NCI-H2081 treated with DMSO at 0.1 percent for 48 hours (cell line): Measurements from ENCODE around the gene LMAN2.
"Not testable (repeated sequence)": the region's sequence is repeated elsewhere in the genome, so short reads cannot be mapped to it uniquely, and the experiment has no call there.

Source experiments
- DNase-seq: peaks from one replicate; lab custom pipeline; 2025; lab: John Stamatoyannopoulos, UW

LMAN2 gene

DNA sequence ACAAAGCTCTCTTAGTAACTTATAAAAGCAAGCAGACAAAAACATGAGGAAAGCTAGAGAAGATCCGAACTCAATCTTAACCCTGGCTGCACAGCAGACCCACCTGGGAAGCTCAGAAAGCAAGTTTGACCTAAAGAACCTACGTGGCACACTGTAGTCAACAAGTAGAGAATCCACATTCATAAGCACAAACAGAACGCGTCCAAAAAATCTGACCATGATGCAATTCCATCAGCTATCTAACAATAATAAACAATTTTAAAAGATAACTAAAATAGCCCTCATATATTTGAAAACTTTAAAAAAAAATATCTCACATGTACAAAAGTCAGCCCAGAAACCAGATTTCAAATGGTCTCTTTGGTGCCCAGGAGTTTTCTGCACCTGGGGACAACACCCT, 4.6 kb downstream of the LMAN2 start:
- DNase-seq: no peak

DNA sequence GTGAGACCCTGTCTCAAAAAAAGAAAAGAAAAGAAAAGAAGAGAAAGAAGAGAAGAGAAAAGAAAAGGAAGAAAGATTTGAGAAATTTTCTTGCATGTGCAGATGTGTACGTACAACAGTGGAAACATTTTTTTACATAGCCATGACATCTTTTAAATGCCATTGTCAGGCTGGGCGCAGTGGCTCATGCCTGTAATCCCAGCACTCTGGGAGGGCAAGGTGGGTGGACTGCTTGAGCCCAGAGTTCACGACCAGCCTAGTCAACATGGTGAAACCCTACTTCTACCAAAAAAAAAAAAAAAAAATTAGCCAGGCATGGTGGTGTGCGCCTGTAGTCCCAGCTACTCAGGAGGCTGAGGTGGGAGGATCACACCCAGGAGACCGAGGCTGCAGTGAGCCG, 6.6 kb downstream of the LMAN2 start:
- DNase-seq: no peak

DNA sequence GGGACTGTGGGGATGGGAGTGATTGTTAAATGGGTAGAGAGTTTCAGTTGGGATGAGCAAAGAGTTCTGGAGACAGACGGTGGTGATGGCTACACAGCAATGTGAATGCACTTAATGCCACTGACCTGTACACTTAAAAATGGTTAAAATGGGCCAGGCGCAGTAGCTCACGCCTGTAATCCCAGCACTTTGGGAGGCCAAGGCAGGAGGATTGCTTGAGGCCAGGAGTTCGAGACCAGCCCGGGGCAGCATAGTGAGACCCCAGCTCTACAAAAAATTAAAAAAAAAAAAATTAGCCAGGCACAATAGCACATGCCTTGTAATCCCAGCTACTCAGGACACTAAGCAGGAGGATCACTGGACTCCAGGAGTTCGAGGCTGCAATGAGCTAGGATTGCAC, 7.7 kb downstream of the LMAN2 start:
- no peak for DNase-seq

DNA sequence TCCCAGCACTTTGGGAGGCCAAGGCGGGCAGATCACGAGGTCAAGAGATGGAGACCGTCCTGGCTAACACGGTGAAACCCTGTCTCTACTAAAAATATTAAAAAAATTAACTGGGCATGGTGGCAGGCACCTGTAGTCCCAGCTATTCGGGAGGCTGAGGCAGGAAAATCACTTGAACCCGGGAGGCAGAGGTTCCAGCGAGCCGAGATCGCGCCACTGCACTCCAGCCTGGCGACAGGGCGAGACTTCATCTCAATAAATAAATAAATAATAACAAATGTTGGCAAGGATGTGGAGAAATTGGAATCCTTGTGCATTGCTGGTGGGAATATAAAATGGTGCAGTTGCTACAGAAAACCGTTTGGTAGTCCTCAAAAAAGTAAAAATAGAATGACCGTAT, 8.5 kb downstream of the LMAN2 start:
- not testable (repeated sequence) for DNase-seq

DNA sequence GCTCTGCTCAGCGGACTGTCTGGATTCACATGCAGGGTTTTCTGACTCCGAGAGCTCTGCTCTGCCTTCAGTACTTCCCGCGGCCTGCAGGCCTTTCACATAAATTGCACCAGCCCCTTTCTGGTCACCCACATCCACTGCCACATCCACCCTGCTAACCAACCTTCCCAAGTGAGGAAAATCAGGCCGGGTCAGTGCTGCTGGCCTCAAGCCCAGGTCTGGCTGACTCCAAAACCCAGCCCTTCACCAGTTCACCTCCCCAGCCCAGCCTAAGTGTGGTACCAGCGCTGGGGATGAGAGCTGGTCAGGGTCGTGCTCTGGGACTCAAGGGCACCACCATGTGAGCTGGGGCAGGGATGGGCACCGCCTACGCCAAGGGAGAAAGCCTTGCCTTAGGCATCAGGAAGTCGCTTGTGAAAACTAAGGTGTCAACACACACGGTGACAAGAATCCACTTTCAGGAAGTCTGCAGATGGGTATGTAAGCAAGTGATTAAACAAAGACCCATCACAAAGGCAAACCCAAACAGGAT, 12.3 kb downstream of the LMAN2 start:
- DNase-seq: no peak

DNA sequence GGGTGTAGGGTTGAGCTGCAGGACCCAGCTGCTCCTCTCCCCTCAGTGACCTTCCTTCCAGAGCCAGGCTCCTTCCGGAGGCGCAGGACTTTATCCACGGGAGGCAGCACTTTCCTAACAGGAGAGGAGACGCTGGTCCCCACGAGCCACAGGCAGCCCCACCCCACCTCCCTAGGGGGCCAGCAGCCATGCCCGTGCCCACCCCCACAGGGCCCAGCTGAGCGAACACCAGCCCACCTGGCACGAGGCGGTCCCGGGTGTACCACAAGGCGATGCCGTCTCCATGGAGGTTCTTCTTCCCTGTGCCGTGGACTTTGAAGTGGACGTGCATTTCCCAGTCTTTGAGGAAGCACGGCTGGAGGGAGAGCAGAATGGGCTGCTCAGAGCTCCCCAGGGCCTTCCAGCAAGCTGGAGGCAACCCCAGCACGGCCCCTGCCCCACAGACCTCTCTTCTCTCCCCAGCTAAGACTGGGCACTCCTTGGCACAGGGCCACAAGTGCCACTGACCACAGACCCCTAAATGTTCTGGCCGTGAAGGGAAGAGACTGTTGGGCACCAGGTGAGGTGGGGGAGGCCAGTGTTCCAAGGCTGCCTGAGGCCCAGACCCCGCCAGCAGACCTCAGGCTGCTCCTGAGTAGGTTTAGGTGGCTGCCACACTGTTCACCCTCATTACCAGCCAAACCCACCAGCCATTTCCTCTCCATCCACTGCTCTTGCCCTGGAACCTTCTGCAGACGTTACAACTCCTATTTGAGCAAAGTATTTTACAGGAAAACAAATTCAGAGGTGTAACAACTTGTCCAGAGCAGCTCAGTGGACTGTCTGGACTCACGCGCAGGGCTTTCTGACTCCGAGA, 13.0 kb downstream of the LMAN2 start:
- DNase-seq: no peak

DNA sequence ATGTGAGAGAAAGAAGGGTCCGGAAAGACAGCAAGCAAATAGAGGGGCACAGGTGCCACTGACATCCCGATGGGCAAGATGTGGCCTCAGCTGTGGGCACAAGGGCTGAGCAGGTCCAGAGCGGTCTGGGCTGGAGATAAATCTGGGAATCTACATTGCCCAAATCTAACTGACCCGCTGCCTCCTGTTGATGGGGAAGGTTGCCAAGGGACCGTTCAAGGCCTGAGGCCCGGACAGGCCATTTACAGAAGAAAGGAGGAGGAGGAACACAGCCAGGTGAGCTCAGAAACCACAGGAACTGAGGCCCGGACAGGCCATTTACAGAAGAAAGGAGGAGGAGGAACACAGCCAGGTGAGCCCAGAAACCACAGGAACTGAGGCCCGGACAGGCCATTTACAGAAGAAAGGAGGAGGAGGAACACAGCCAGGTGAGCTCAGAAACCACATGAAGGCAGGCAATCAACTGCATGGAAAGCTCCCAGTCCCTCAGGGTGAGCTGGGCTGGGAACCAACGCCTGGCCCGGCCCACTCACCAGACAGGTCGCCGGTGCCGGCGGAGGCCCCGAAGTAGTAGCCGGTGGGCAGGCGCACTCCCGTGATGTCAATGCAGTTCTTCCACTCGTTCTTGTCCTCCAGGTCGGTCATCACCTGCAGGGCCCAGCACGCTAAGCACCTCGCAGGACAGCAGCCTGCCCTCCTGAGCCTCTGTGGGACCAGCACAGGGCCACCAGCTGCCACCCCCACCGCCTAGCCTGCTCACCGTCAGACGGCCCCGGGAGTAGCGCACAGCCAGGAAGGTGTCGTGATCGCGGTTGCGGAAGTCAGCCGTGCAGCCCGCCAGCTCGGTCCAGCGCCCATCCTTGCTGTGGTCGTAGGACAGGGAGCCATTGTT, 14.6 kb downstream of the LMAN2 start:
- no peak for DNase-seq

DNA sequence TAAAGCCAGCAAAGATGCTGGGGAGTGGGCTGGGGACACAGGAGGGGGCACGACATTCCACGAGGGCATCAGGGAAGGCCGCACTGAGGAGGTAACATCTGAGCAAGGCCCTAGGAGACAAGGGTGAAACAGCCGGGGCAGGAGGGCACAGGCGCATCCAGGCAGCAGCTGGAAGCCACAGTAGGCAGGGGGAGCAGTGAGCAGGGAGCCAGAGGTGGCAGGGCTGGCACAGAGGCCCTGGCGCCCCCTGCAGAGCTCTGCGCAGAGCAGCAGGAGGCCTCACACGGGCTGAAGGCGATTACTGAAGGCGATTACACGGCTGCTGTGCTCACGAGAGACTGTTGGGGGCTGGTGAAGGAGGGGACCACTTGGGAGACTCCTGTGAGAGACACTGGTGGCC, 15.4 kb downstream of the LMAN2 start:
- DNase-seq: no peak

DNA sequence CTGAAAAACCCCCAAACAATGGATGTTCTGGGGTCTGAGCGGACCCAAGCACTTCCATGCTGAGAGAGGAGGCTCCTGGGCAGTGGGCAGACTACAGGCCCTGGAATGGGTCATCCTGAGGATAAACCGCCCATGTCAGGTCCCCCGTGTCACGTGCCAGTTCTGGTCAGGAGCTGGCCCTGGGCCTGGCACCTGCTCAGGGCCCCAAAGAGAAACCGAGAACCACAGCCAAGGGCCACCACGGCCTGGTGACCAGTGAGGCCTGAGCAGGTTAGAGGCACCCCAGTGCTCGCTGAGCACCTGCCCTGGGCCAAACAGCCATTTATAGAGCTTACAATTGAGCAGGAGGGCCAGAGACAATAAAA, 15.8 kb downstream of the LMAN2 start:
- DNase-seq: no peak

DNA sequence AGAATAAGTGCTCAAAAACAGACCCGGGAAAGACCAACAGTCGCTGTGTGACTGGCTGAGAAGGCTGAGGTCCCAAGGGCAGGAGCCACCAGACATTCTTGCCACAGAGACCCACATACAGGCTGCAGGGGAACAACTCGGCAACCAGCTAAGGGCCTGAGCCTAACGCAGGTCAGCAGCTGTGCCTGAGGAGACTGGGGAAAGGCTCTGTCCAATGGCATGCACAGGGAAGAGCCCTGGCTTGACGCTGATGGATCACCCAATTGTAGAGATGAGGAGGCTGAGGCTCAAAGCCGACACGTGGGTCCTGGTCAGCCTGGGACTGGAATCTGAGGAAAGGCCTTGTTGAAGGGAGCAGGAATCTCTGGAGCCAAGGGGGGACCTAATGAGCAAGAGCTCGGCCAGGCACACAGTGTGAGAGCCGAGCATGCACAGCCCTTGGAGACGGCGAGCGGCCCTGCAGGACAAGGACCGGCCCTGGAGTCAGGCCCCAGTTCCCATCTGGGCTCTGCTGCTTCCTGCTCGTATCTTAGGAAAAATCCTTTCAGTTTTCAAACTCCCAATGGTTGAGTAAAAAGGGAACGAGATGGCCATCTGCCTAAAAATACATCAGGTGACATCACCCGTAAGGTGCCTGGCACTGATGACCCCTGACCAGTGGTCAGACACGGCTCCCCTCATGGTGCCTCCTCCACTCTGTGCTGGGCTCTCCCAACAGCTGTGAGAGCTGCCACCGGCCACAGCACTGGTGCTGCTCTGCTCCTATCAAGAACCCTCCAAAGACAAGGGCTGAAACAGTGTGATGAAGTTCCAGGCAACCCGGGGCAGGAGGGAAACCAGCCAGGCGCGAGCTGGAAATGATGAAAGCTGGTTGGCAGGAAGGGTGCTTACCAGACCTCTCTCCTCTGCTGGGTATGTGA, 16.4 kb downstream of the LMAN2 start:
- no peak for DNase-seq

DNA sequence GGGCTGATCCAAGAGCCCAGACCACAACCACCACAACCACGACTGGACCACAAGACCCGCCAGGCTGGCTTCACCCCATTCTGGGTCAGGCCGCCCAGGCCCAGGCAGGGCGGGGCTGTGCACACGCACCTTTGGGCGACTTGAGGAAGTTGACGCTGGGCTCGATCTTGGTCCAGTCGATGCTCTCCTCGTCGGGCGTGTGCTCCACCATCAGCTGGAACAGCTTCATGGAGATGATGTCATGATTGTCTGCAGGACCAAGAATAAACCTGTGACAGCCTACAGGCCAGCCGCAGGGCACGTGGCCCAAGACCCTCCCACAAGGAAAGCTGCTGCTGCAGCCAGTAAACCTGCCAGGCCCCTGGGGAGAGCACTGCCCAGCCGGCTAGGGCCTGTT, 17.3 kb downstream of the LMAN2 start:
- no peak for DNase-seq

DNA sequence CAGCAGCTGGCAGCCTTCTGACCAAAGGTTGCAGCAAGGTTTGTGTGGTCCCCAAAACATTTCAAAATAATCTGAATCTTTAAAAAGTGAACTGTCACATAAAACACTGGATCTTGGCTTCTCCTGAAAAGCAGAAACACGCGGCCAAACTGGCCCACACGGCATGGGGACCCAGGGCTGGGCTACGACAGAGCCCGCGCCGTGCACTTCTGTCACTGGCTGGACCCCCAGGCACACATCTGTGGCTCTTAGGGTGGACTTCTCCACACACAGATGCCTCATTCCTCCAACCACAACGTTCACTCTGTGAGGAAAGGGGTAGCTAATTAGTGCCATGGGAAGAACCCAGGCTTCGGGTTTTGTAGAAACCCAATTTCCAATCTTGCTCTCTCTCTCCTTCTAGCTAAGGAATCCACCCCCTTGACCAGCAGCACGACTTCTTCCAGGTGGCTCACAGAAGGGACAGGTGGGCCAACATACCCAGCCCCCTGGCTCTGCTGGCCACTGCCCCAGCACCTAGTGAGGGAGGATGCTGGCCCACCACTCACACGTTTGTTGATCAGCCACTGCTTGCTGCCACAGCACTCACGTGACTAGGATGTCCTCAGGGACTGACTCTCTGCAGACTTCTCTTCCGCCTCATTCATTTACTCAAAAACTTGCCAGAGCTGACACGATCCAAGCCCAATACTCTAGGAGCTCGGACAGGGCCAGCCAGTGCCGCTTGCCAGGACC, 17.9 kb downstream of the LMAN2 start:
- DNase-seq: no peak

DNA sequence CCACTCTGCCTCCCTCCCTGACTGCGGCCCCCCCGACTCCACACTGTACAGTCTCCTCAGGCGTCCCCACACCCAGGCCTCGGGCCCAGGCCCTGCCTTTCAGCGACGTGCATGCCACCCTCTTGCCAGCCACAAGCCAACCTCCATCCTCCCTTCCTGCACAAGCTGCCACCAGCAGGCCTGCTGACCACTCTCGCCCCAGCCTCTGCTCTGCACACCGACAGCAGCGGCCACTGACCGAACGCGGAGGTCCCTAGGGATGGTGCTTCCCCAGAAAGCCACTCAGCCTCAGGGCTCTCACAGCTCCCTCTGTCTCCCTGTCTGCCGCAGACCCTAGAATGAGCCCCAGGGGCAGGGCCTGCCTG, 18.6 kb downstream of the LMAN2 start:
- DNase-seq: no peak

DNA sequence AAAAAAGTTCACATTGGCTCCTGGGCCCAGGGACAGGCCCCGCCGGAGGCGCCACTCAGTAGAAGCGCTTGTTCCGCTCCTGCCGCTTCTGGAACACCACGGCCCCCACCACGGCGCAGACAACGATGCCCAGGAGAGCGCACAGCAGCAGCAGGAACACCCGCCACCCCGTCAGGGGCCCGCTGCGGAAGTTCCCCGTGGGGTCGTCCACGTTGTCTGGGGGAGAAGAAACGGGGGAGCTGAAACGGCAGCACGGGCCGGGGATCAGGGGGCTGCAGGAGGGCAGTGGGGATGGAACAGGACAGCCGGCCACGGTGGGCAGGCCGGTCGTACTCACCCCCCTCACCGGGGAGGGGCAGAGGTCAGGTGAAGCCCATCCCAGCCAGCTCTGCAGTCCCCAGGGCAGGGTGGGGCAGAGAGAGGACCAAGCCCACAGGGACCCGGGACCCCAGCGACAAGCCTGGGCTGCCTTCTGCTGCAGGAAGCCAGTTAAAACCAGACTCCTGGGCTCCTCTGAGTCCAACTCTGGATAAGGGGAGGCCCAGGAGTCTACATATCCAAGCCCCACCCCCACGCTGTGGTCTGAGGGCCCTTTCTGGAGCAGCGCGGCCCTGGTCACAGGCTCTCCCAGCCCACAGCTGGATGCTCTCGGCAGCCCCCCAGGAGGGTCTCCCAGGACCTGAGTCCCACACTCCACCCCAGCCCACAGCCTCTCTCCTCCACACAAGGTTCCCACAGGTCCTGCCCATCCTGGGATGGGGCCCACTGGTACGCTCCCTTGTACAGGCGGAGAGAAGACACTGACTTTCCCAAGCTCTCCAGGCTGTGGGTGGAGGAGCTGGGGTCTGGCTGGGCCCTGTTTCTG, 19.2 kb downstream of the LMAN2 start:
- DNase-seq: no peak

DNA sequence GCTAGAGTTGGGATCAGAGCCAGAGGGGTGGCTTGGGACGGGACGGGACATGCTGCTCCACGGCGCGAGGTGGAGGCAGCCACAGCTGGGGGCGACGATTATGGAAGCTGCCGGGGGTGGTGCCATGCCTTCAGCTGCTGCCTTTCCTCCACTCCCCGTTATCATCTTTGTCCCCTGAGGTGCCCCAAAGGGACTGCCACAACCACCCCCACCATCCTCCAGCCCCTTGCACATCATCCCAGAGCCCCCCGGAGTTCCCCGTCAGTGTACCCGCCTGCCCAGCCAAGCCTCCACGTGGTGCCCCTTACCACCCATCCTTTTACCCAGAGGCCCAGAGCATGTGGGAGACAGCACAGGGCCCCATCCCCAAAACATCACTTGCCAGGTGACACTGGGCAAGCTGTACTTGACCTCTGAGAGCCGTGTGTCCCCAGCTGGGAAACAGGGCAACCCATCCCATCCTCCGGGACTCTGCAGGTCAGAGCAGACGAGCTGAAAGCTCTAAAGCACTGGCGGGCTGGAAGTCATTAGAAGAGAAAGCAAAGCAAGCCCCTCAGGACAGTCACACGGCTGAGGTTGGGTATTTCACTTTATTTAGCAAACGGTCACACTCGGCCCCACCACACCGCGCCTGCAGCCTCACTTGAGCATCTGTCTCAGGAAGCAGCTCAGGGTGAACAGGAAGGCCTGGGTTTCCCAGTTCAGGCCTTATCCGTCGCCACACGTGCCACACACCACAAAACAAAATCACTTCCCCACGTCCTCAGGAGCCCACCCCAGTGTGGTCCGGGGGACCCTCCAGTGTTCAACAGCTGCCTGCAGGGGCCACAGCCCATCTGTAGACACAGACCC, 20.3 kb downstream of the LMAN2 start:
- DNase-seq: no peak

DNA sequence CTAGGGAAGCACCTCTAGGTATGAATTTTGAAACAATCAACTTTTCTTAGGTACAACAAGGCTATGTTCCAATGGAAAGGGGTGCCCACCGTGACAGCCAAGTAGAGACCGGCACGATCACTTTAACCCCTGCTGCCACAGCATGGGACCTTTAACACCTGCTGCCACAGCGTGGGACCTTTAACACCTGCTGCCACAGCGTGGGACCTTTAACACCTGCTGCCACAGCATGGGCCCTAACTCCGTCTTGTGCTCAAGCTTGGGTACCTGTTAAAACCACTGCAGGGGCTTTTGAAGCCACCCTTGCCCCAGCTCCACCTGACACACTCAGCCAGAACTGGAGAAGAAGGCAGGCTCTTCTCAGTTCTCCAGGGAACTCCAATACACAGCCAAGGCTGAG, 21.6 kb downstream of the LMAN2 start:
- DNase-seq: no peak

DNA sequence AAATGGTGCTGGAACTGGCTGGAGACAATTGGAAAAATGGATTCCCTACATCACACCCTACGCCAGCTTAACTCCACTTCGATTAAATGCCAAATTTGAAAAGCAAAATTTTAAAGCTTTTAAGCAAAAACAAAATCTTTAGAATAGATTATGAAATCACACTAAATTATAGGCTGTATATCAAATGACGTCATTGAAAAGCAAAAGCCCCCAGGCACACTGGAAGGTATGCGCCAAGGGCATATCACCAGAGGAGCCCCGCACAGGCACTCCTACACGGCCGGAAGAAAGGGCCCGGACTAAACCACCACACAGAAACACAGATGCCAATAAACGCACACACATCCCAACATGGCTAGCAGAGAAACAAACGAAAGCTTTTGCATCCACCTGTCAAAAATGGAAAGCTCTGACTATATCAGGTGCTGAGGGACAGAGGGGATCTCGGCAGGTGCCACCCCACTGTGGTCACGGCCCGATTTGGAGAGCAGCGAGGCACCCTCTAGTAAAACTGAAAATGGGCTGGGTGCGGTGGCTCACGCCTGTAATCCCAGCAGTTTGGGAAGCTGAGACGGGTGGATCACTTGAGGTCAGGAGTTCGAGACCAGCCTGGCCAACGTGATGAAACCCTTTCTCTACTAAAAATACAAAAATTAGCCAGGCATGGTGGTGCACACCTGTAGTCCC, 22.8 kb downstream of the LMAN2 start:
- DNase-seq: no peak
